Limb (tissue), 2 donors: Measurements from ENCODE around the gene CKAP2L.

Experiments
- DNase-seq, 2 donors: peaks; one replicate each; pipeline ENCODE4 v3.0.0-alpha.2; 2016; ENCODE audit errors: extremely low spot score in 2 of 2

The CKAP2L gene

GRCh38 chr2:112791693-112792230 lies 27.4 kb upstream of the CKAP2L start:
- DNase-seq: no peak

- DNase-seq: no peak
Measured at GRCh38 chr2:112791019-112791418, 26.6 kb upstream of the CKAP2L start.

- no peak for DNase-seq
Measured at GRCh38 chr2:112790305-112790704, 25.9 kb upstream of the CKAP2L start.

DNA sequence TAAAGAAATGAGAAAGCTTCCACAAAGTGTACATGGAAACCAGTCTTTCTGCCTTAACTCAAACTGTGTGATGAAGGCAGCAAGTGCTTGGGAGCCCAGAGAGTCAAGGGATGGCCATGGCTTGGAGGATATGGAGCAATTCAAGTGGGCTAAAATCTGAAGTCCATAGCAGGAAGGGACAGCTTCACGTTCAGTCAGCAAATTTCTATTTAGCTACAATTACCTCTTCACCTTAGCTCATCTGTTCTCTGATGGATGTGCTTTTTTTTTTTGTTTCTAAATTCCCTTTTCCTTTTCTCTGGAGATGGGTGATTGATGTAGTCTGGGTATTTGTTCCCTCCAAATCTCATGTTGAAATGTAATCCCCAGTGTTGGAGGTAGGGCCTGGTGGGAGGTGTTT lies 24.8 kb upstream of the CKAP2L start:
- DNase-seq: no peak

GRCh38 chr2:112788653-112789052 lies 24.2 kb upstream of the CKAP2L start:
- DNase-seq: no peak

DNA sequence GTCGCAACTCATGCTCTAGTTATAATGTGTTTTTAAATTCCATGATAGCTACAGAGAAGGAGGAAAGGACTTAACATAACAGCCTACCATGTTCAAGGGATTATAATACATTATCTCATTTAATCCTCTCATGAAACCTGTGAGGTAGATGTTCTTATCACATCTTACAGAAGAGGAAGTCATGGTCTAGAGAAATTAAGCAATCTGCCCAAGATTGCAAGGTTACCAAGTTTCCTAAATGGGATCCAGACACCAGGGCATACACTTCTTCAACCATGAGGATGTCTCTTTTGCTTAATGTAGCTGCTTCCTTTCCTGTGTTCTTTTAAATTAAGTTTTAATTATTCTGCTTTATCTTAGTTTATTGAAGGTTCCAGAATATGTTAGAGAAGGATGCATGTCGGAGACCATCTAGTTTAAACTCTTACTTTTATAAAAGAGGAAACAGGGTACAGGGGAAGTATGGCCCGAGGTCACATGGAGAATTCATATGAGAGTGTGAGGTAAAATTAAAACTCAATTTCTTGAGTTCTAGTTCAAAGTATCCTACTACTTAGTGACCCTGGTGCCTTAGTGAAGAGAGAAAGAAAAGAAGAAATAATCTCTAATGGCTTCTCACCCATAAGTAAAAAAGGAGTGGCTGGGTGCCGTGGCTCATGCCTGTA lies 23.5 kb upstream of the CKAP2L start:
- DNase-seq: no peak

DNA sequence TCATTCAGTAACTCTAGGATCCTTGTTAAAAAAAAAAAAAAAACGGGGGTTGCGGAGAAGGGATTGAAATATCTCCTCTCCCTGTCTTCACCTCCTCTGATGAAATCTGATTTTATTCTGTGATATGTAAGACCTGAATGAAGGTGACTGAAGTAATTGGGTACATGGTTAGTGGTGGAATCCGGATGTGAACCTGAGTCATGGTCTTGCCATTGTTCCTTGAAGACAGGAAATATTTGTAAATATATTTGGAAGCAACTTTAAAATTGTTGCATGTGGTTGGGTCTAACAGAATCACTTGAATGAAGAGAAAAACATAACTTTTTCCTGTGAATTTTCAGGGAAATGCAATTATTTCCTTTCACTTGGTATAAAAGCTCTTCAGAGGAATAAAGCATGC lies 22.9 kb upstream of the CKAP2L start:
- no peak for DNase-seq

DNA sequence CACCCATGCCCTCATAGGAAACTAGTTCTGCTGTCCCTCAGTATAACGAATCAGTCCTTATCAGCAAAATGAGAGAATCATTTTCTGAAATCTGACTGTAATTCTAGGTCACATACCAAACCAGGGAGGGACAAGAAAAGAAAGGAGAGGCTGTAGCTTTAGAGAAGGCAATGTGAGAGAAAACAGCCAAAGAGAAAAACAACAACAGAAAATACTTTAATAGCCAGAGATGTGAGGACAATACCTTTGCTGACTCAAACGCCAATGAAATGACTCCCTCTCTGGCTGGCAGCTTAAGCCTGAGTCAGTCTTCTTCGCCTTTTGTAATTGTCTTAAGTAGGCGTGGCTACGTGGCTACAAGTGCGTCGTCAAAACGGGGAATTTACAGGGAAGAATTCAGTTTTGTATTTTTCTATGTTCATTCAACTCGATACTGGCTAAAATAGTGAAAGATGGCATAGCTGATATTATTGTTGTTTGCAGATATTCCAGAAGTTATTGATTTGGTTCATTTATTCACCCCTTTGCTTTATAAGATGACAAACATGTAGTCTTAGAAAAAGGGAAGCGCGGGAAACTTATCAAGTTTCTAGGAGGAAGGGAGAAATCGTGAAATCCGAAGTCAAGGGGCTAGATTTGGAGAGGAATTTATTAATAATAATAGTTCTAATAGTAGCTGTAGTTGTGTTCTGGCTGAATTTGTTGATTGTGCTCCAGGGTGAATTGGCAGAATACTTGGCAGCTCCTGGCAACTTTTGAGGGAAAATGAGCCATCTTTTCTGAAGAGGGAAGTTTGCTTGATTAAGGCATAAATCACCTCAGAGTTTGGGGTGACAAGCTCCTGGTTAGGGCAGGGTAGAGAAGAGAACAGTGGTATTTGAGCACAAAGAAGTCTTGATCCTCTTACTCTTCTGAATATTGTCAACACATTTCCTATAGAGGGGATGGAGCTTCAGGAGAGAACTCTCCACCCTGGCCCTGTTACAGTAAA lies 20.1 kb upstream of the CKAP2L start, which contains the start of gene IL1A:
Gene IL1A, minus strand, starts transcription at position 295 of the 991 bp plus-strand sequence. CDS start 723 bp downstream, outside the sequence.
- no peak for DNase-seq

DNA sequence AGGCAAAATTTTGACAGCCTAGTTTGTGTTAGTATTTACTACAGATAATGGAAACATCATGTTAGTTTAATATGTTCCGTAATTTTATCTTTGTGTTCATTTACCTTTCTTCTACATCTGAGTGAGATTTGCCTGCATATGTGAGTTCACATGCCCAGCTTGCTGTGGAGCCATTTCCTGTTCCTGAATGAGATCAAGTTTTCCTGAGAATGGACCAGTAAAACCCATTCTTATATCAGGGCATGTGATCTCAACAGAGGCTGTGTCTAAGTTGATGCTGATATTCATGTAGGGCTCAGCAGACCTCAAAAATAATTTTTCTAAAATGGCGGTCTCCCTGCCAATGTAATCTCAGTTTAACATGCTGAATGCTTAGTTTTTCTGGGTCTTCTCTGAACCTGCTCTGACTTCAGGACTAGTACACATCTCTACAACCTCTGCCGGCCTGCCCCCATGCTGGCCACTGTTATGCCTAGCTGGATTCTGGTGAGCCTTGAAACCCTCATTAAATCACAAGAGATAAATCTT lies 18.8 kb upstream of the CKAP2L start:
- no peak for DNase-seq

DNA sequence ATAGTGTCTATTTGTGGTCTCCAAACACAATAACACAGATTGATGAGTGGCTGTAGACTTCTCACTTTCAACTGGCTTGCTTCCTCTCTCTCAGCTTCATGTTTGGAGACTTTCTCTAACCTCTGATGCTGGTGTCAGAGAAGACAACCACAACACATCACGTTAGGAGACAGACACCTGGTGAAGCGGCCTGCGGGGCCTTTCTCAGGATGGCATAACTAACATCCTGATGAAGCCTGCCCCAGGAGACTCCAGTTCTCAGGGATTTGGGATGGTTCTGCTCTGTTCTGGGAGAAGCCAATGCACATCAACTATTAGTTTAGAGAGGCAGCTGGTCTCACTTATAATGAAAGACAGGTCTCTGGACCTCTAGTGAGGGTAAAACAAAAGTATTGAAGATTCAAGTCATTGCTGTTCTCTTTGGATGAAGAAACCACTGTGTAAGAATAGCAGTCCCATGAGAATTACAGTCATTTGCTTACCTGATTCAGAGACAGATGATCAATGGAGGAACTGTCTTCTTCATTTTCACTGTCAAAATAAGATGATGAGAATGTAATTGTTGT lies 17.9 kb upstream of the CKAP2L start:
- DNase-seq: no peak

- no peak for DNase-seq
Measured at GRCh38 chr2:112779598-112779997, 15.2 kb upstream of the CKAP2L start.

DNA sequence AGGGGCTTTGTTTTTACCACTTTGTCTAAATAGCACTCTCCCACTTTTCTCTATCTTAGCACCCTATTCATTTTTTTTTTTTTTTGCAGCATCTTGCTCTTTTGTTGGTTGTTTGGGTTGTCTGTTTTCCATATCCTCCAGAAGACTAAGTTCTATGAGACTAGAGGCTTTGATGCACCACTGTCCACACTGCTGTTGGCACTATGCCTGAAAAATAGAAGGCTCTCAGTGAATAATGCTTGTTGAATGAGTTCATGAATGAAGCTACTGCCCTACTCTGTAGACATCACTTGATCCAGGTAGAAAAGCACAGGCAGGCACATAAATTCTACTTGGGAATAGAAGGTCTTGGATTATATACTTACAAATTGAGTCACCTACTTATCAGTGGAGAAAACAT lies 12.6 kb upstream of the CKAP2L start:
- DNase-seq: no peak

DNA sequence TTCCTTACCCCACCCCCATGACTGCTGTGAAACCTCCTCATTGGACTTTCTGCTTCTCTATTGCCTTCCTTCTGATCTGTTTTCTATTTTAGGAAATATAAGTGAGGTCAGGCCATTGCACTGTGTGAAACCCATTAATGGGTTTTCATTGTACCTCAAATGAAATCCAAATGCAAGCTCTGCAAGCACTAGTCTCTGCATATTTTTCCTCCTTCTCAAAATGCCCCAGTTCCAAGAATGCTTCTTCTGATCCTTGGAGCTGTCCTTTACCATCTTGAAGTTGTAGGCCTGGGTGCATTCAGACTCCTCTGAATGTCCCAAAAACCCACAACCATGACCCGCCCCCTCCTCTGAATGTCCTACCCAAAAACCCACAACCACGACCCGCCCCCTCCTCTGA lies 11.7 kb upstream of the CKAP2L start:
- DNase-seq: no peak

DNA sequence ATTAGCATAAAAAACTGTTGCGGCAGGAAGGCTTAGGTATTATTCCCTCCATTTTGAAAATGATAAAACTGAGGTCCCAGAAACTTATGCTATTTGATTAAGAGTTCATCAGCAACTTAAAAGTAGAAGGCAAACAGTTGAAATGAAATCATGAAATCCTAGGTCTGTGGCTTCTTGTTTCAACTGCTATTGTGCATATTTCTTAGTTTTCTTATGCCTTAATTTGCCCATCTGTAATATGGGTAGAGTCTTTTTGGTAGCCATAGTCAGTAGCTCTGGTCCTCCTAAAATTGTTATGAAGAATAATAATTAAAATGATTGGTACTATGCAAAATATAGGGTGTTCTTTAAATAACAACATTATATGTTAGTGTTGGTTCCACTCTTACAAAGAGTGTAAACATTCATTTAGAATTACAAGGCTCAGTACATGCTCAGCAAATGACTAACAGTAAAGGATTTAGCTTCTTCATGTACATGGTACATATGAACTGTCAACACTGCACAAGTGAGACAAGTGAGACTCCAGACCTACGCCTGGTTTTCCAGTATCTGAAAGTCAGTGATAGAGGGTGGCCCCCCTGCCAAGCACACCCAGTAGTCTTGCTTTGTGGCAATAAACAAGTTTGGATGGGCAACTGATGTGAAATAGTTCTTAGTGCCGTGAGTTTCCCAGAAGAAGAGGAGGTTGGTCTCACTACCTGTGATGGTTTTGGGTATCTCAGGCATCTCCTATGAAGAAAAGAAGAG lies 10.3 kb upstream of the CKAP2L start:
- no peak for DNase-seq

- DNase-seq: no peak
Measured at GRCh38 chr2:112773556-112773955, 9.1 kb upstream of the CKAP2L start.

- no peak for DNase-seq
Measured at GRCh38 chr2:112772911-112773475, 8.6 kb upstream of the CKAP2L start.

DNA sequence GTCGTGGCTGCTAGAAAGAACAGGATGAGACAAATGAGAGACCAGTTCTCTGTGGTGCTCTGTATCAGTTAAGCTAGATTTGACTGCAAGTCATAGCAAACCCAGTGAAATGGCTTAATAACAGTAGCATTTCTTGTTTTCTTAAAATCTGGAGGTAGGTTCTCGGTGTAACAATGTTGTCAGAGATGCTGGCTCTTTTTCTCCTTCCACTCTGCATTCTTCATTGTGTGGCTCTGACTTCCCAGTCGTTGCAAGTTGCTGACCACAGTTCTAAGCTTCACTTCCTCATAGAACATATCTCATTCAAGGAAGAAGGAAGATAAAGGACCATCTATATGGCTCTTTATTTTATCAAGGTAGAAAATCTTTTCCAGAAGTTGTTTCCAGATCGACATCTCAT lies 7.9 kb upstream of the CKAP2L start:
- DNase-seq: no peak

- DNase-seq: no peak
Measured at GRCh38 chr2:112768432-112768831, 4.0 kb upstream of the CKAP2L start.

DNA sequence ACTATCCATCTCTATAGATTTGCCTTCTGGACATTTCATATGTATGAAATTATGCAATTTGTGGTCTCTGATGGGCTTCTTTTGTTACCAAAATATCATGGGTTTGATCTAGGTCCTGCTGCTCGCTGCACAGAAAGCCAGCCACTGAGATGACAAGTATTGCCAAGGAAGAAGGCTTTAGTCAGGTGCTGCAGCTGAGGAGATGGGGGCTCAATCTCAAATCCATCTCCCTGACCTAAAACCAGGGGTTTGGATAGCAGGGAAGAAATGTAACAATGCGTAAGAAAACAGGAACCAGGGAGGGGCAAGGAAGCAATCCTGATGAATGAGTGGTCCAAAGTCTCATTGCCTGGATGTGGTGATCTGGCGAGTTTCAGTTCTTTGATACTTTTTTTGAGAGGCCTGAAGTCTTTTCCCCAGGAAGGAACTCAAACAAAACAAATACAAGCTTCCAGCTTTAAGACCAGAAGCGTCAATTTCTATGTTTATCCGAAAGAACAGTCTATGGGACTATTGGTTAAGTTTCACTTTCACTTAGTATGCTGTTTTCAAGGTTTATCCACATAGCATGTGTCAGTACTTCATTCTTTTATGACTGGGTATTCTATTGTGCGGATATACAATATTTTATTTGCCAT lies 3.4 kb upstream of the CKAP2L start:
- DNase-seq: no peak

GRCh38 chr2:112765251-112765650 lies 842 bp upstream of the CKAP2L start:
- no peak for DNase-seq
